GM10248 (cell line): ENCODE measurements around the gene CTXN1.

Experiments
- CTCF ChIA-PET: fragments of 300-600 bp; sonication (Branson Sonifier 250); formaldehyde crosslinking; extraction: SDS; loops from one replicate; lab custom pipeline; 2021; ENCODE audit warnings: antibody characterized with exemption; lab: Yijun Ruan, JAX
- POLR2A ChIA-PET: fragments of 350-650 bp; sonication (Branson Sonifier 250); formaldehyde crosslinking; extraction: SDS; loops from one replicate; lab custom pipeline; 2020; ENCODE audit warnings: antibody characterized with exemption; lab: Yijun Ruan, JAX
- DNase-seq: peaks from one replicate; pipeline ENCODE4 v3.0.0; 2012; ENCODE audit errors: extremely low spot score
- TF ChIP-seq, protein P1 (sequence below): IDR thresholded peaks from 2 replicates; pipeline ENCODE4 v1.5.1; 2012; ENCODE audit warnings: mild to moderate bottlenecking, low read depth; ENCODE audit errors: extremely low read depth, missing control alignments, control extremely low read depth

The CTXN1 gene

DNA sequence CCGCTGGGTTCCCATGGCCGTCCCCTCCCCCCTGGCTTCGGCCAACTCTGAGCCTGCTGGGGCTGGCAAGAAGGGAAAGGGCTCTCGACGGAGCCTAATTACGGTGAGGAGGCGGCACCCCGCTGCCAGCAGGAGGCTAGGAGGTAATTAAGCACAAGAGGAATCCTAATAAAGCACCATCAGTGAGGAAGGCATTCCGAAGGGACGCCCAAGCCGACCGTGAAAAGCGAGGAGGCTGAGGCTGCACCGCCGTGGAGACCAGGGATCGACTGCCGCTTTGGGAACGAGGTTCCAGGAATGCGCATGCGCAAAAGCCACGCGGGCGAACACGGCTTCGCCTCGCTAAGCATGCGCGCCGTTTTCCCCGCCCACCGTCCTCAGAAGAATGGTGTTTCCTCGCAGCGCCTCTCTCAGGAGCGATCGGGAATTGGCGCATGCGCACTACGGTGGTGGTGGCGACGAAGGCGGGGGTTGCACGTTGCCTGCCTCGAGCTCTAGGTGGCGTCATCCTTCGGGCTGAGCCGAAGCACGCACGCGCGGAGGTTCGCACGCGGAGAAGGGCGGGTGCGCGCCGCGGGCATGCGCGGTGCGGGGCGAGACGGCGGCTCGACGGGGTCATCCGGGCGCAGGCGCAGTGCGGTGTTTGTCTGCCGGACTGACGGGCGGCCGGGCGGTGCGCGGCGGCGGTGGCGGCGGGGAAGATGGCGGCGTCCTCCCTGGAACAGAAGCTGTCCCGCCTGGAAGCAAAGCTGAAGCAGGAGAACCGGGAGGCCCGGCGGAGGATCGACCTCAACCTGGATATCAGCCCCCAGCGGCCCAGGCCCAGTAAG is 22.5 kb downstream of the CTXN1 start, which contains the start of gene MAP2K7:
TSS of gene MAP2K7 (plus strand) at position 634 of the 830 bp plus-strand sequence. CDS start at position 702, 68 bp downstream.
- CTCF ChIA-PET: interaction anchor here (0.8 to 7.7 kb wide), 23 partner anchors 9 to 834 kb away, joined by 3 to 60 read pairs (median 4); partner anchors contain the start of genes SNAPC2, TGFBR3L, TIMM44 and ZNF557
- peak; percentile 100 for DNase-seq
- POLR2A ChIA-PET: interaction anchor here (0.6 to 1.6 kb wide), 5 partner anchors 9 to 40 kb away, joined by 3 to 11 read pairs (median 4); partner anchors contain the start of genes SNAPC2 and TIMM44
- TF ChIP-seq, protein P1, sequence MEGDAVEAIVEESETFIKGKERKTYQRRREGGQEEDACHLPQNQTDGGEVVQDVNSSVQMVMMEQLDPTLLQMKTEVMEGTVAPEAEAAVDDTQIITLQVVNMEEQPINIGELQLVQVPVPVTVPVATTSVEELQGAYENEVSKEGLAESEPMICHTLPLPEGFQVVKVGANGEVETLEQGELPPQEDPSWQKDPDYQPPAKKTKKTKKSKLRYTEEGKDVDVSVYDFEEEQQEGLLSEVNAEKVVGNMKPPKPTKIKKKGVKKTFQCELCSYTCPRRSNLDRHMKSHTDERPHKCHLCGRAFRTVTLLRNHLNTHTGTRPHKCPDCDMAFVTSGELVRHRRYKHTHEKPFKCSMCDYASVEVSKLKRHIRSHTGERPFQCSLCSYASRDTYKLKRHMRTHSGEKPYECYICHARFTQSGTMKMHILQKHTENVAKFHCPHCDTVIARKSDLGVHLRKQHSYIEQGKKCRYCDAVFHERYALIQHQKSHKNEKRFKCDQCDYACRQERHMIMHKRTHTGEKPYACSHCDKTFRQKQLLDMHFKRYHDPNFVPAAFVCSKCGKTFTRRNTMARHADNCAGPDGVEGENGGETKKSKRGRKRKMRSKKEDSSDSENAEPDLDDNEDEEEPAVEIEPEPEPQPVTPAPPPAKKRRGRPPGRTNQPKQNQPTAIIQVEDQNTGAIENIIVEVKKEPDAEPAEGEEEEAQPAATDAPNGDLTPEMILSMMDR: peak; percentile 92

GRCh38 chr19:7902796-7903243 is 23.1 kb downstream of the CTXN1 start:
- ChIA-PET POLR2A (interaction anchor here (0.6 to 1.6 kb wide), 6 partner anchors 10 to 41 kb away, joined by 3 to 11 read pairs (median 4); partner anchors contain the start of genes SNAPC2 and TIMM44), CTCF (interaction anchor here (1.0 to 7.7 kb wide), 20 partner anchors 9 to 515 kb away, joined by 3 to 60 read pairs (median 6); partner anchors contain the start of genes SNAPC2, TGFBR3L and TIMM44)
- DNase-seq: no peak
- TF ChIP-seq, protein P1: no peak

GRCh38 chr19:7901337-7901736 is 24.6 kb downstream of the CTXN1 start:
- DNase-seq: no peak
- CTCF ChIA-PET: interaction anchor here (1.8 to 7.7 kb wide), 4 partner anchors 9 to 333 kb away, joined by 5 to 60 read pairs (median 9); no protein-coding TSS in a partner anchor
- POLR2A ChIA-PET: interaction anchor here (0.7 kb wide), 1 partner anchor 29 kb away, joined by 3 read pairs; no protein-coding TSS in a partner anchor
- TF ChIP-seq, protein P1: no peak

DNA sequence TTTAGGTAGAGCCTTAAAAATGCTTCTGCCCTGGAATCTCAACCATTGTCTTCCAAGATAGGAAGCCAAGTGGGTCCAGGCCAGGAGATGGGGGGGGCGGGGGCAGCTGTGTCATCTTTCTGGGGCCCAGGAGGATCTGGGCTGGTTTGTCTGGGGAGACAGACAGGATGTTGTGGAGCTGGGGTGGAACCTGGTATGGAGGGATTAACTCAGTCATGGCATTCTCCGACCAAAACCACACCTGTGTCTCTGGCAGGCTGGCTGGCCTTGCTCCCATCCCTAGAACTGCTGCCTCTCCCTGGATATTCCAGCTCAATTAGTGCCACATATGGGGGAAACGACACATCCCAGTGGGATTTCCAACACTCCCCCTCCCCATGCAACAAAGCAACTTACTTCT is 25.0 kb downstream of the CTXN1 start:
- no peak for DNase-seq
- ChIA-PET CTCF (interaction anchor here (1.1 to 7.7 kb wide), 5 partner anchors 9 to 333 kb away, joined by 3 to 60 read pairs (median 7); no protein-coding TSS in a partner anchor), POLR2A (no interaction called here)
- TF ChIP-seq, protein P1: no peak

GRCh38 chr19:7900401-7900870 is 25.5 kb downstream of the CTXN1 start:
- ChIA-PET CTCF (interaction anchor here (1.0 to 7.7 kb wide), 7 partner anchors 8 to 332 kb away, joined by 3 to 60 read pairs (median 5); no protein-coding TSS in a partner anchor), POLR2A (no interaction called here)
- DNase-seq: no peak
- TF ChIP-seq, protein P1: no peak

GRCh38 chr19:7899751-7900378 is 26.1 kb downstream of the CTXN1 start:
- ChIA-PET POLR2A (no interaction called here), CTCF (interaction anchor here (1.0 to 7.7 kb wide), 7 partner anchors 11 to 332 kb away, joined by 3 to 60 read pairs (median 5); partner anchors contain the start of gene LRRC8E)
- TF ChIP-seq, protein P1: no peak
- DNase-seq: no peak
